ENCODE results near the gene GALNT2.

GRCh38 chr1:230270559-230271281, 203.7 kb downstream of the GALNT2 start:
- TF ChIP-seq CTCF (IDR thresholded peaks at IDR 0.05) (no peak), POLR2A (IDR thresholded peaks at IDR 0.05) (no peak)

Data from adrenal gland (tissue), 5 donors.